Measurements from ENCODE around the gene FUBP3.

- TF ChIP-seq RAD21 (IDR thresholded peaks at IDR 0.05; ENCODE audit: low read depth) (peak; percentile 20; the same call in 1 of the 2 replicates), YY1 (IDR thresholded peaks at IDR 0.05; ENCODE audit: extremely low read depth, insufficient replicate concordance, low read depth, low read length) (no peak)
Observed at GRCh38 chr9:130640681-130641080, 61.3 kb downstream of the FUBP3 start.

Measured in HCT116 (cell line).